Activated T-cell treated with anti-CD3 and anti-CD28 coated beads, Interleukin-2, amount 50 U/mL, for 24 hours (primary cell): ENCODE measurements around the gene POU3F3.
A peak's percentile ranks its signal among the peaks of the same experiment; 100 is the strongest.

Source experiments
- DNase-seq: peaks from one replicate; pipeline ENCODE4 v3.0.0-alpha.2; 2020
- H3K27ac Mint-ChIP-seq: 2 replicates; pipeline ENCODE4 v1.8.0; 2020; ENCODE audit warnings: mild to moderate bottlenecking, mixed read lengths
- H3K27me3 Mint-ChIP-seq: 2 replicates; pipeline ENCODE4 v1.8.0; 2020; ENCODE audit warnings: mixed read lengths
- H3K36me3 Mint-ChIP-seq: 2 replicates; pipeline ENCODE4 v1.8.0; 2020; ENCODE audit warnings: low read depth, mixed read lengths
- H3K4me1 Mint-ChIP-seq: 2 replicates; pipeline ENCODE4 v1.8.0; 2020; ENCODE audit warnings: low read depth, mixed read lengths
- H3K4me3 Mint-ChIP-seq: 2 replicates; pipeline ENCODE4 v1.8.0; 2020; ENCODE audit warnings: mild to moderate bottlenecking, moderate library complexity, mixed read lengths
- H3K9me3 Mint-ChIP-seq: 2 replicates; pipeline ENCODE4 v1.8.0; 2020; ENCODE audit warnings: mixed read lengths

POU3F3 gene

DNA sequence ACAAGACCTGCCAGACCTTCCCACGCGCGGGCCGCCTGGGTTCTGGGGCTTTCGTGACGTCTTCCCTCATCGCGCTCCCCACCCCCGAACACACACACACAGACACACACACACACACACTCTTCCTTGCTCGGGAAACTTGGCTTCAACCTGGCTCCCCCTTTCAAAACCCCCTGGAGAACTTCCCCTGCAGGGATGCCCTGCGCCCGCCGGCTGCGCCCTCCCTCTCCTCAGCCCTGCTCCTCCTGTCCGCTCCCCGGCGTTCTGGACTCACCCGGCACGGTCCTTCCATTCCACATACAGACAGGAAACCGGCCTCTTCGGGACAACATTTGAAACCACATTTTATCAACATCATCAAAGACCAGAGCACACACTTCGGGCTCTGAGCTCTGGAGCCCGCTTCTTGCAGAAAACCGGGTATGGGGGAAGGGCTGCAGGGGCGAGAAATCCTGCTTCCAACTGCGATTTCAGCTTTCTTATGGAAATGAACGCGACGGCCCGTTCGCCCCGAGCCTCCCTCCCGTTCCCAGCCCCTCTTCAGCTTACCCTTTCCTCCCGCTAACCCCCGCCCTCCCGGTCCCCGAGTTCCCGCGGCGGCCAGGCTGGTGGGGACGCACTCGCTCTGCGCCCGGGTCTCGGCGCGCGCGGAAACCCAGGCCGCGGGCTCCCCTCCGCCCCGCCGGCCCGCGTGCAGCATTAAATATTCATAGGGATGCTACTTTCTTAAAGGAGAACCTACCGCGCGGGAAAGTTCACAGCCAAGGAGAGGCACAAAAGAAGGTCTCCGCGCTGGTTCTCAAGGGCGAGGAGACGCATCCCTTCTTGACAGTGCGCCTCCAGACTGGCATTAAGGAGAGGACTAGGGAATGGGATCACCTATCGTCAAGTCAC, 18.3 kb downstream of the POU3F3 start:
- Mint-ChIP-seq H3K27ac (no peak overlapping the region), H3K27me3 (peaks cover 91% of the 10 kb centered on the region), H3K4me3 (peak overlapping the region; percentile 59)

DNA sequence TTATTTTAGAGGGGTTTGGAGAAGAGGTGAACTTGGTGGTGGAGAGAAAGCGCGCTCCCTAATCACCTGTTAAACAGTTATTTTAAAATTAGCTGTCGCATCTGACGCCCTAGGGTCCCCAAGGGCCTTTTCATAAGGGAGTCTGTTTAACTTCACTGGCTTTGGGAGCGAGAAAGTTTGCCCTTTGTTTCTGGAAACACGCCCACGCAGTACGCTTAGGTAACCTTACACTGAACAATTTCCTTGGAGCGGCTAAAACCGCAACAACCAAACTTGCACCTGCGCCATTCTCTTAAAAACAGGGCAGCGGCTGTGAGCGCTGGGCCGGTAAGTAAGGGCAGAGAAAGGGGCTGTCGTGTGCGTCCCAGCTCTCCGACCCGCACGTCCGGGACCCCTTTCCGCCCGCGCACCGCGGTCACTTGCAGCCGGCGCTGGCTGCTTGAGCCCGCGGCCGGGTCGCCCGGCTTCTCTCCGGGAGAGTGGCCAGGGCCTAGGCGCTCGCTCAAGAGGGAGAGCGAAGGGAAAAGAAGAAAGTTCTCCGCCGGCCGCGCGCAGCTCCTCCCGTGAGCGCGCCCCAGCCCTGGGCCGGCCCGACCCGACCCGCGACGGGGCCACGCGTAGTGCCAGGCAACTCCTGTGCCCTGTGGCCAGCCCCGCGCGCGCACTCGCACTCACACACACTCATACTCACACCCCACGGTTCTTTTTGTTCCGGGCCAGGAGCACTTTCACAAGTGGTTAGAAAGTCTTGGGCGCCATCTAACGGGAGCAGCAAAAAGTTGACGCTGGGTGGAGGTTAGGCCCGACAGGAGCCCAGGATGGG, 19.2 kb downstream of the POU3F3 start:
- Mint-ChIP-seq H3K4me3 (peak overlapping the region; percentile 59), H3K9me3 (no peaks in the 10 kb centered on the region), H3K4me1 (peaks cover 16% of the 10 kb centered on the region), H3K27ac (no peak overlapping the region), H3K36me3 (no peaks in the 10 kb centered on the region), H3K27me3 (peaks cover 88% of the 10 kb centered on the region)
- DNase-seq = peak; percentile 55

More for the DNA sequence above, 18.3 kb downstream of the POU3F3 start:
- Mint-ChIP-seq H3K9me3 (no peaks in the 10 kb centered on the region), H3K36me3 (no peaks in the 10 kb centered on the region), H3K4me1 (peaks cover 16% of the 10 kb centered on the region)
- DNase-seq = no peak

DNA sequence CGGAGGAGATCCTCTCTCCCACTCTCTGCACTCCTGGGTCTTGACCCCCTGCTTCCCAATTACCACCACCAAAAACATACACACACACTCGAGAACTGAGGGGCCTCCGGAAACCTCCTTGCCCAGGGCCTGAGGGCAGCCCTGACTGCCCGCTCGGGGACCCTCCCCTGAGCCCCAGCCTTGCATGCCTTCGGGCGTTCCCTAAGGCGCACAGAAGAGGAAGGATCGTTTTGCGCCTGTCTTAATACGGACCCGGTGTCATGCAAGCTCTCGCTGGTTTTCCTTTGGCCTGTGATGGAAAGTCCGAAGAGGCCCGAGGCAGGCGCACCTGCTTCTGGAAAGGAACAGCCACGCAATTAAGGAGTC, 19.8 kb downstream of the POU3F3 start:
- Mint-ChIP-seq H3K4me3 (peak overlapping the region; percentile 59), H3K36me3 (no peaks in the 10 kb centered on the region), H3K27ac (no peak overlapping the region), H3K4me1 (peaks cover 16% of the 10 kb centered on the region), H3K9me3 (no peaks in the 10 kb centered on the region), H3K27me3 (peaks cover 87% of the 10 kb centered on the region)
- no peak for DNase-seq

DNA sequence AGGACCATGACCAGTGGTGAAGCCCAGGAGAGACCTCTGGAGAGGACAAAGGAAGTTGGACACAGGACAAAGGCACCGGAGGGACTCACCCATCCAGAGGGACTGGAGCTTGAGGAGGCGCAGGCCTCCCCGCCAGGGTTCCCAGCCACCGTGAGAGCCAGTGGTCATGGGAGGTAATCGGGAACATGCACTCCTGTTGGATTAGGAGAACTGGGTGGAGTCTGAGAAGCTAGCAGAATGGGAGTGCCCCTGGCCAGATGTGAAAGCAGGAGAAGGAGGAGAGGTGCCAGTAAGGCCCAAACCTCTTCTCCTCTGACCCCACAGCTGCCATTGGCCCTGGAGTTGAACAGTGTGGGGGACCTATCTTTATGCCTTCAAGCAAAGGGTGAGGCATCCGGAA, 20.3 kb downstream of the POU3F3 start:
- no peak for DNase-seq
- H3K9me3 Mint-ChIP-seq = no peaks in the 10 kb centered on the region
- H3K36me3 Mint-ChIP-seq = no peaks in the 10 kb centered on the region
- H3K4me1 Mint-ChIP-seq = peaks cover 16% of the 10 kb centered on the region
- peaks cover 87% of the 10 kb centered on the region for H3K27me3 Mint-ChIP-seq
- H3K4me3 Mint-ChIP-seq = no peak overlapping the region
- H3K27ac Mint-ChIP-seq = no peak overlapping the region

DNA sequence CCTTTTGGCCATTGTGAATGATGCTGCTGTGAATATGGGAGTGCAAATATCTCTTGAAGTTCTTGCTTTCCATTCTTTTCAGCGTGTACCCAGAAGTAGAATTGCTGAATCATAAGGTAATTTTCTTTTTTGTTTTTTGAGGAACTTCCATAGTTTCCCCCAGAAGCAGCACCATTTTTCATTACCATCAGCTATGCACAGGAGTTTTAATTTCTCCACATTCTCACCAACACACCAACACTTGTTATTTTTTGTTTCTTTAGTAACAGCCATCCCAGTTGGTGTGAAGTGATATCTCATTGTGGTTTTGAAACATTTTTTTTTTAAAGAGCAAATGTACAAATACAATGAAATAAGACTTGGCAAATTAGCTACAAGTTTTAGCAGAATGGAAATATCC, 21.3 kb downstream of the POU3F3 start:
- H3K27me3 Mint-ChIP-seq = peaks cover 86% of the 10 kb centered on the region

DNA sequence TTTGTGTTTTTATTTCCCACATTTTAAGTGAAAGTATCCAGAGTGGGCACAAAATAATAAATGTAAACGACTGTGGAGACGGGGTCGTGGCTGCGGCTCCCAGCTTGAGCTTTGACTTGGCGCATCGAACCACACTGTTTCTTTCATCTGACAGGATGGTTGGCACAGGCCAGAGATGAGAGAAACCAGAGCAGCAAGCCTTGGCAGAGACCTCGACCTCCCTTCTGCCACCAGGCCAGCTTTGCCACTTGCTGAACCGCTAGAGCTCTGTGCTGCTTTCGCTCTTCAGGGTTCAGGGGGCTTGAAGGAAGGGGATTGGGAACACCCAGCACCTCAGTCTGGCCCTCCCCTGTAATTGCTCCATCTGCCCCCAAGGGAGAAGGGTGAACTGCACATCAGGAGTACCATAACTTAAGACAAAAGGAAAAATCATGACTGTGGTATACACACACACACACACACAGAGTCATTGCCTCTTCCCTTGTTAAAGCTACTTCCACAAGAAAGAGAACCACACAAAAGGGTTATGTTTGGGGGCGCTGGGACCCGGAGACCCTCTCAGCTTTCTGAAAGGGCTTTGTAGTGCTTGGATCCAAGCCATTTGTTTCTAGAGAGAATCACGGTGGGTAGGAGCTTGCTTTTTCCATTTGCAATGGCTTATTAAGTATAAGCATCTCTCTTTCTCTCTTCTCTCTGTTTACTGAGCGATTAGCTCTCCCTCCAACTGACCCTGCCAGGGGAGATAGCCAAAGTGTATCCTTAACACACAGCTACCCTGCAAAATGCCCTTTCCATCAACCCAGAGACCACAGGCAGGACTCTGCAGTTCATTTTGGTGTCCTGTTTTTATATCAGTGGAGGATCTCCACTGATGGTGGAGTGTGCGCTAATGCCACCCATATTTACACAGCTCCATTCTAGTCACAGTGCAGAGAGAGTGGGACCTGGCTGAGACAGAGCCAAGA, 23.0 kb downstream of the POU3F3 start:
- no peak overlapping the region for H3K4me3 Mint-ChIP-seq
- H3K27me3 Mint-ChIP-seq = peaks cover 81% of the 10 kb centered on the region
- no peaks in the 10 kb centered on the region for H3K9me3 Mint-ChIP-seq
- H3K27ac Mint-ChIP-seq = no peak overlapping the region
- no peak for DNase-seq
- peaks cover 10% of the 10 kb centered on the region for H3K4me1 Mint-ChIP-seq
- H3K36me3 Mint-ChIP-seq = no peaks in the 10 kb centered on the region

More for the DNA sequence above, 21.3 kb downstream of the POU3F3 start:
- Mint-ChIP-seq H3K27ac (no peak overlapping the region), H3K4me3 (no peak overlapping the region), H3K4me1 (peaks cover 16% of the 10 kb centered on the region), H3K36me3 (no peaks in the 10 kb centered on the region), H3K9me3 (no peaks in the 10 kb centered on the region)
- DNase-seq = no peak

DNA sequence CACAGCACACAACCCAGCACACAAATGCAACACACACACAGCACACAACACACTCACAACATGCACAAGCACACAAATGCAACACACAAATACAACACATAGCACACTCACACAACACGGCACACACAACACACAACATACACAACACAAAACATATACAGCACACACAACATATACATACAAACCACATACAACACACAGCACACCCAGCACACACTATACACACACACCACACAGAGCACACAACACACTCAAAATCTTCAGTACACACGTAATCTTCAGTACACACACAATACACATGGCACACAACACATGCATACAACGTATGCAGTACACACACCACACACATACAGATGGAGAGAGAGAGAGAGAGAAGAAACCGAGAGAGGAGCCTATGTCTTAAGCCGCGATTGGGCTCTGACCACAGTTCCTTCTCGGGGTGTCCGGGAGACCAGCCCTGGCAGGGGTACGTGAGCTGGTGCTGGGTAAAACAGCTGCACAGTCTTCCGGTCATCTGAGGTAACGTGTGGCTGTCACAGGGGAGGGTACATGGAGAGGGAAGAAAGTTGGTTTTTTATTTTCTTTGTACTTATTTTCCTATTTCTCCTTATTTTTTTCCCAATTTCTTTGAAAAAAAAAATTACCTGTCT, 25.1 kb downstream of the POU3F3 start:
- H3K27ac Mint-ChIP-seq = no peak overlapping the region
- no peak for DNase-seq
- H3K4me3 Mint-ChIP-seq = no peak overlapping the region
- no peaks in the 10 kb centered on the region for H3K9me3 Mint-ChIP-seq
- no peaks in the 10 kb centered on the region for H3K4me1 Mint-ChIP-seq
- no peaks in the 10 kb centered on the region for H3K36me3 Mint-ChIP-seq
- H3K27me3 Mint-ChIP-seq = peaks cover 74% of the 10 kb centered on the region

DNA sequence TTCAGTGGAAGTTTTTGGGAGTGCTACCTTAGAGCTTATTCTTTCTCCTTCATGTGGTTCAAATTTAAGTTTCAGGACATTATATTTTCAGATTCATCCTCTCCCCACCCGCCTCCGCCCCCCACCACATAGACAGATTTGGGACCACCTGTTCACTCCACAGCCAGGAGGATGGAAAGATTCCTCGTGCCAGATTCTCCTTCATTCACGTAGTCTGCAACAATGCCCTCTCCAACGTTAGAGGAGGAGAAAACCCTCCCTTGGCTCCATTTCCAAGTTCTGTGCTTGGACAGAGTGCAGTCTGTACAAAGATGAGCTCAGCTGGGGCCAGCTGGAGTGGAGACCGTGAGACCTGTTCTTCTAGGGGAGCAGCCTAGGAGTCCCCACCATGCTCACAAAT, 26.2 kb downstream of the POU3F3 start:
- no peaks in the 10 kb centered on the region for H3K4me1 Mint-ChIP-seq
- no peaks in the 10 kb centered on the region for H3K9me3 Mint-ChIP-seq
- no peak overlapping the region for H3K27ac Mint-ChIP-seq
- DNase-seq = no peak
- H3K27me3 Mint-ChIP-seq = peaks cover 66% of the 10 kb centered on the region
- no peak overlapping the region for H3K4me3 Mint-ChIP-seq
- no peaks in the 10 kb centered on the region for H3K36me3 Mint-ChIP-seq

DNA sequence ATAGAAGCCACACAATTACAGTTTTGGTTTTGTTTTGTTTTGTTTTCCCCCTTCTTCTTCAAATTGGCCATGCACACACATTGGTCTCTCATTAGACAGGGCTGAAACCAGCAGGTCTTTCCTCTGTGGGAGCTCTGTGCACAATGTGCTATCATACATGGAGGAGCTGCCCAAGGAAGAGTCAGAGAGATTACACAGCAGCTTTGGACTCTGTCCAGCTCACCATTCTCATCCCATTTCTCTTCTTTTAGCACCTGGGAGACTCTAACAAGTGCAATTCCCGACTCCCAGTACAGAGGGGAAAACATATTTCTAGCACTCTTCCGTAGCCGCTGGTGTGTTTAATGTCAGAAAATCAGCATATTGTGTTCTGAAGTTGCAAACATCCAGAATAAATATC, 29.4 kb downstream of the POU3F3 start:
- Mint-ChIP-seq H3K36me3 (no peaks in the 10 kb centered on the region), H3K4me3 (no peak overlapping the region), H3K27me3 (peaks cover 39% of the 10 kb centered on the region), H3K9me3 (no peaks in the 10 kb centered on the region), H3K27ac (no peak overlapping the region), H3K4me1 (peaks cover 5% of the 10 kb centered on the region)
- no peak for DNase-seq

DNA sequence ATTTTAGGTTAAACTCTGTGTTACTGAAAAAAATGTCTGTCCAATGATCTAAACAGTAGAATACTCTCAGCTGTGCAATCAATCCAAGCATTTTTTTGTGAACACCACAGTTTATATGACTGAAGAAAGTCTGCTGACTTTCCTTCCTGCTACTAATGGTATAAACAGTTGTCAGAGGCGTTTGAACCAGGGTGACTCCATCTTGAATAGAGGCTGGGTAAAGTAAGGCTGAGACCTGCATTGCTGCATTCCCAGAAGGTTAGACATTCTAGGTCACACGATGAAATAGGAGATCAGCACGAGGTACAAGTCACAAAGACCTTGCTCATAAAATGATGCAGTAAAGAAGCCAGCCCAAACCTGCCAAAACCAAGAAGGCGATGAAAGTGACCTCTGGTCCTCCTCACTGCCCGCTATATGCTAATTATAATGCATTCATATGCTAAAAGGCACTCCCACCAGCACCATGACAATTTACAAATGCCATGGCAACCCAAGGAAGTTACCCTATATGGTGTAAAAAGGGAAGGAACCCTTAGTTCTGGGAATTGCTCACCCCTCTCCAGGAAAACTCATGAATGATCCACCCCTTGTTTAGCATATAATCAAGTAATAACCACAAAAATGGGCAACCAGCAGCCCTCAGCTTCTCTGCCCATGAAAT, 31.3 kb downstream of the POU3F3 start:
- Mint-ChIP-seq H3K9me3 (no peaks in the 10 kb centered on the region), H3K36me3 (no peaks in the 10 kb centered on the region)

DNA sequence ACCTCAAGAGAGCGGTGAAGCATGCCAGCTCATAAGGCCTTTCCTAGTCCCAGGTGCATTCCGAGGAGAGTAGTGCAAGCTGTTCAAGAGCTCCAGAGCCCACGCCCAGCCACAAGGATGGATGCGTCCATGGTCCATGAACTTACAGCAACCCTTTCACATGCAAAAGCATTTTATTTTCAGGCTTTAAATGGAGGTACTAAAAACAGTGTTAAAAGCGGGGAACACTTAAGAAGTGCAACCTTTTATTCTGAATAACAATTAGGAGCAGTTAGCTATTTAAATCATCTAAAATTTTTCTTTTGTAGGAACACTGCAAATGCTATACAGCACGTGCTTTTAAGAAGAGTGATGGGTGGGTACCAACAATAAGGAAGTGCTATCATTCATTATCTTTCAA, 33.8 kb downstream of the POU3F3 start:
- Mint-ChIP-seq H3K4me1 (peaks cover 15% of the 10 kb centered on the region), H3K27me3 (peaks cover 13% of the 10 kb centered on the region), H3K36me3 (no peaks in the 10 kb centered on the region), H3K9me3 (no peaks in the 10 kb centered on the region), H3K4me3 (no peak overlapping the region), H3K27ac (no peak overlapping the region)
- DNase-seq = no peak

More for the DNA sequence above, 31.3 kb downstream of the POU3F3 start:
- no peak overlapping the region for H3K27ac Mint-ChIP-seq
- no peak overlapping the region for H3K4me3 Mint-ChIP-seq
- no peak for DNase-seq
- H3K27me3 Mint-ChIP-seq = peaks cover 24% of the 10 kb centered on the region
- H3K4me1 Mint-ChIP-seq = peaks cover 15% of the 10 kb centered on the region

DNA sequence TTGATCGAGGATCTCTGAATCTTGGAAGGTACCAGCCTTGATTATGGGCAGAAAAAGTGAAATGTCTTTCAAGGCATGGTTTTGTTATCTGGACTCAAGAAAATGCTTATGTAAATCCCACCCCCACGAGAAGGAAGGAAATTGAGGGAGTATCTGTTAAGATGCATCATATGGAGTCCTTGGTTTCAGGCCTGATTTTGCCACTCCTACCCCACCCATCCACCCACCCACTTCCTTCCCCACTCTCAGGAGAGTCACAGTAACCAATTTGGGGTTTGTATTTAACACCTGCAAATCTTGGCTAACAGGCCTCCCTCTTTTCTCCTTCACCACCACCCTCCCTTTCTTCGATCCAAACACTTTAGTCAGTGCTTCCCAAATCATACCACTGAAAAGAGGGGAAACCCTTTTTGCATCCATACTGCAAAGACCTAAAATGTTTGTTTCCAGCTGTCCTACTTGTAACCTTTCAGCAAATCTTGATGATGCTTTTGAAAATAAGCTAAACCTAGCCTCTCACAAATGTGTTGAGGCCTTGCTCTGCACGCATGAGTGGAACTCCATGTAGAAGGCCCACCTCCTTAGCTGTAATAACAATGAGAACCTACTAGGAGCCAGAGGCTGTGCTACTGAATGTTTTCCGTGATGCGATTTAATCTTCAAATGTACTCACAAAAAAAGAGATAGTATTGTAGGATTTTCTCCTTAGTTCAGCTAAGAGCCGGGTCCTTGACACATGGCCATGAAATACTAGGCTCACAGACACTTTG, 34.8 kb downstream of the POU3F3 start:
- no peaks in the 10 kb centered on the region for H3K9me3 Mint-ChIP-seq
- H3K27ac Mint-ChIP-seq = no peak overlapping the region
- H3K27me3 Mint-ChIP-seq = peaks cover 10% of the 10 kb centered on the region
- no peaks in the 10 kb centered on the region for H3K36me3 Mint-ChIP-seq
- no peak for DNase-seq
- no peak overlapping the region for H3K4me3 Mint-ChIP-seq
- peaks cover 15% of the 10 kb centered on the region for H3K4me1 Mint-ChIP-seq
